H1 (cell line): ENCODE data around the gene ZNF500. TPM values are rescaled to one million over a fixed set of nuclear protein-coding genes. Genes with fewer than 3 reads are reported as not detected.

Experiments
- CTCF ChIA-PET: fragments of 300-600 bp; sonication (Branson Sonifier 250); formaldehyde crosslinking; loops from one replicate; lab custom pipeline; 2021; ENCODE audit not compliant: partially characterized antibody; lab: Charles Lee
- POLR2A ChIA-PET: fragments of 300-600 bp; sonication (Branson Sonifier 250); formaldehyde crosslinking; loops from one replicate; lab custom pipeline; 2021; ENCODE audit warnings: inconsistent platforms; ENCODE audit not compliant: partially characterized antibody; lab: Charles Lee
- DNase-seq, 2 experiments: peaks; one replicate each; pipeline versions ENCODE4 v3.0.0 to v3.0.0-alpha.2; 2010 to 2022; ENCODE audit warnings: low spot score in 2 of 2, low read depth in 1 of 2, mixed read lengths in 1 of 2
- FAIRE-seq: peaks from 2 replicates; lab custom pipeline; 2011; peaks lifted over from hg19 to GRCh38; lab: Jason Lieb, UNC
- H2AFZ ChIP-seq: 2 replicates; pipeline ENCODE4 v1.8.1; 2012; ENCODE audit warnings: low read length, inconsistent platforms
- H2AK5ac ChIP-seq: 2 replicates; pipeline ENCODE4 v1.6.1; 2013; ENCODE audit warnings: low read depth, low read length
- H2BK120ac ChIP-seq: replicated peaks from 2 replicates; pipeline ENCODE3; 2013; ENCODE audit warnings: low read depth, low read length, inconsistent platforms
- H2BK12ac ChIP-seq: 2 replicates; pipeline ENCODE4 v1.6.1; 2013; ENCODE audit warnings: low read depth, low read length
- H2BK15ac ChIP-seq: 2 replicates; pipeline ENCODE4 v1.6.1; 2013; ENCODE audit warnings: low read length
- H2BK20ac ChIP-seq: 2 replicates; pipeline ENCODE4 v1.6.1; 2013; ENCODE audit warnings: low read length
- H2BK5ac ChIP-seq: 2 replicates; pipeline ENCODE4 v1.6.1; 2013; ENCODE audit warnings: low read depth, low read length
- H3K14ac ChIP-seq: 2 replicates; pipeline ENCODE4 v1.6.1; 2013; ENCODE audit warnings: inconsistent platforms; ENCODE audit not compliant: insufficient read length
- H3K18ac ChIP-seq: 2 replicates; pipeline ENCODE4 v1.6.1; 2013; ENCODE audit warnings: low read length; ENCODE audit errors: extremely low read depth
- H3K23ac ChIP-seq: 2 replicates; pipeline ENCODE4 v1.6.1; 2013; ENCODE audit warnings: inconsistent platforms; ENCODE audit not compliant: insufficient read length
- H3K23me2 ChIP-seq: 2 replicates; pipeline ENCODE4 v1.6.1; 2013; ENCODE audit warnings: low read depth, low read length
- H3K27ac ChIP-seq: 2 replicates; pipeline ENCODE4 v1.6.1; 2011; ENCODE audit warnings: low read depth, low read length, inconsistent platforms
- H3K27me3 ChIP-seq, 4 experiments: replicated peaks in 1 of 4; 1 replicate in 1 of 4; 2 replicates in 3 of 4; pipeline versions ENCODE4 v1.6.1 to v1.8.1; 2011 to 2013; ENCODE audit warnings: low read length in 3 of 4, mild to moderate bottlenecking in 3 of 4, inconsistent platforms in 2 of 4, mixed read lengths in 2 of 4, moderate library complexity in 1 of 4; ENCODE audit not compliant: control insufficient read depth in 3 of 4, insufficient read depth in 3 of 4; ENCODE audit errors: extremely low read depth in 1 of 4
- H3K36me3 ChIP-seq, 4 experiments: 2 replicates each; pipeline versions ENCODE4 v1.6.1 to v1.8.1; 2011 to 2013; ENCODE audit warnings: mild to moderate bottlenecking in 4 of 4, low read length in 3 of 4, moderate library complexity in 2 of 4, control low read depth in 1 of 4, inconsistent platforms in 1 of 4; ENCODE audit not compliant: insufficient read depth in 4 of 4, control insufficient read depth in 2 of 4
- H3K4ac ChIP-seq: replicated peaks from 2 replicates; pipeline ENCODE3; 2013; ENCODE audit warnings: low read length, low read depth, mixed read lengths, inconsistent platforms; ENCODE audit not compliant: insufficient read length
- H3K4me1 ChIP-seq, 4 experiments: replicated peaks in 1 of 4; 1 replicate in 1 of 4; 2 replicates in 3 of 4; pipeline versions ENCODE4 v1.6.1 to v1.8.1; 2011 to 2013; ENCODE audit warnings: low read length in 3 of 4, inconsistent platforms in 2 of 4, mixed read lengths in 1 of 4; ENCODE audit not compliant: insufficient read depth in 4 of 4, control insufficient read depth in 3 of 4
- H3K4me2 ChIP-seq, 2 experiments: 2 replicates each; pipeline versions ENCODE4 v1.6.1 to v1.8.1; 2011 to 2013; ENCODE audit warnings: low read depth in 2 of 2, low read length in 2 of 2, control low read depth in 1 of 2, inconsistent platforms in 1 of 2, mild to moderate bottlenecking in 1 of 2; ENCODE audit not compliant: insufficient read depth in 1 of 2
- H3K4me3 ChIP-seq, 4 experiments: fragments of 200-600, 300-600 bp in 1 of 4; sonication (generic), shearing (Covaris generic), sonication (Bioruptor Twin) in 1 of 4; 2 replicates each; pipeline versions ENCODE4 v1.5.1 to v1.8.1; 2011 to 2016; ENCODE audit warnings: low read length in 4 of 4, low read depth in 3 of 4, control low read depth in 2 of 4, inconsistent platforms in 2 of 4, mild to moderate bottlenecking in 2 of 4, mixed read lengths in 1 of 4, moderate library complexity in 1 of 4; ENCODE audit not compliant: insufficient read depth in 2 of 4; ENCODE audit errors: extremely low read depth in 1 of 4
- H3K56ac ChIP-seq: replicated peaks from 2 replicates; pipeline ENCODE3; 2013; ENCODE audit warnings: low read depth, mild to moderate bottlenecking, mixed read lengths, low read length, inconsistent platforms; ENCODE audit not compliant: insufficient read length
- H3K79me1 ChIP-seq: 2 replicates; pipeline ENCODE4 v1.6.1; 2013; ENCODE audit warnings: low read depth, low read length, control low read depth
- H3K79me2 ChIP-seq, 2 experiments: 2 replicates each; pipeline versions ENCODE4 v1.6.1 to v1.8.1; 2012 to 2013; ENCODE audit warnings: low read length in 2 of 2, mild to moderate bottlenecking in 2 of 2, inconsistent platforms in 1 of 2; ENCODE audit not compliant: insufficient read depth in 2 of 2, control insufficient read depth in 1 of 2
- H3K9ac ChIP-seq, 4 experiments: replicated peaks in 1 of 4; 1 replicate in 1 of 4; 2 replicates in 3 of 4; pipeline versions ENCODE4 v1.6.1 to v1.8.1; 2011 to 2013; ENCODE audit warnings: low read depth in 3 of 4, low read length in 3 of 4, control low read depth in 2 of 4, mild to moderate bottlenecking in 2 of 4, moderate library complexity in 2 of 4, inconsistent platforms in 1 of 4; ENCODE audit errors: extremely low read depth in 1 of 4
- H3K9me3 ChIP-seq, 2 experiments: 2 replicates each; pipeline versions ENCODE4 v1.6.1 to v1.8.1; 2012 to 2013; ENCODE audit warnings: mild to moderate bottlenecking in 2 of 2, moderate library complexity in 2 of 2, control low read depth in 1 of 2, inconsistent platforms in 1 of 2, low read depth in 1 of 2, low read length in 1 of 2, mixed read lengths in 1 of 2; ENCODE audit not compliant: insufficient read depth in 2 of 2
- H4K20me1 ChIP-seq, 2 experiments: replicated peaks in 1 of 2; 2 replicates each; pipeline versions ENCODE3 to v1.8.1; 2011 to 2013; ENCODE audit warnings: inconsistent platforms in 2 of 2, low read length in 2 of 2, mild to moderate bottlenecking in 1 of 2; ENCODE audit not compliant: insufficient read depth in 2 of 2, control insufficient read depth in 1 of 2
- H4K5ac ChIP-seq: 2 replicates; pipeline ENCODE4 v1.6.1; 2013; ENCODE audit warnings: low read length, low read depth, mixed read lengths, inconsistent platforms; ENCODE audit not compliant: insufficient read length
- H4K8ac ChIP-seq: 2 replicates; pipeline ENCODE4 v1.8.0; 2013; ENCODE audit warnings: mild to moderate bottlenecking, moderate library complexity, low read length, inconsistent platforms; ENCODE audit not compliant: insufficient read depth; ENCODE audit errors: extremely low read depth
- H4K91ac ChIP-seq: replicated peaks from 2 replicates; pipeline ENCODE3; 2013; ENCODE audit warnings: low read length, mixed read lengths, inconsistent platforms; ENCODE audit not compliant: insufficient read length
- BRCA1 ChIP-seq: IDR thresholded peaks from 2 replicates; pipeline ENCODE4 v1.6.1; 2012; ENCODE audit warnings: low read depth, low read length, improper control_type of control experiment
- JUND ChIP-seq: IDR thresholded peaks from 2 replicates; pipeline ENCODE4 v1.6.1; 2011; ENCODE audit warnings: mild to moderate bottlenecking, improper control_type of control experiment, low read length
- WGBS, 2 experiments: shearing (Covaris generic) in 1 of 2; methylation state at CpG; one replicate each; pipeline versions ENCODE4 v1.1.6 to v1.1.7; 2013 to 2015; ENCODE audit warnings: low lambda C conversion rate in 2 of 2, mixed read lengths in 2 of 2, inconsistent platforms in 1 of 2, low coverage in 1 of 2, missing lambda C conversion rate in 1 of 2; ENCODE audit not compliant: insufficient replicate concordance in 2 of 2, insufficient coverage in 1 of 2, insufficient read length in 1 of 2; ENCODE audit errors: extremely low coverage in 1 of 2, missing lambda C conversion rate in 1 of 2; 5-methylcytosine and 5-hydroxymethylcytosine counted together
- polyA plus RNA-seq, 7 experiments: library from polyadenylated mRNA; depleted of rRNA in 3 of 7; stranded (reverse) in 5 of 7; unstranded in 2 of 7; fragments of >200 nt in 5 of 7; fragments of 200-250 nt in 2 of 7; gene quantifications; 1 replicate in 5 of 7; 2 replicates in 1 of 7; 4 replicates in 1 of 7; pipeline versions ENCODE4 v1.2.1 to v1.2.3, GENCODE V29; 2011 to 2013; ENCODE audit warnings: missing spikeins in 2 of 7, mixed read lengths in 2 of 7
- total RNA-seq: library from RNA; stranded (reverse); fragmentation: NEBNext Ultra II Directional; extraction: Animal tissue kit (Norgen Biotek cat#: 25700); gene quantifications from 2 replicates; pipeline ENCODE4 v1.2.1, GENCODE V29; 2021

Gene ZNF500
- total and polyA plus RNA-seq, 2 of the 8 experiments (the other 6 are each of a cell fraction or from before 2014, with no cell fraction given) = 10.3 to 10.4 TPM

DNA sequence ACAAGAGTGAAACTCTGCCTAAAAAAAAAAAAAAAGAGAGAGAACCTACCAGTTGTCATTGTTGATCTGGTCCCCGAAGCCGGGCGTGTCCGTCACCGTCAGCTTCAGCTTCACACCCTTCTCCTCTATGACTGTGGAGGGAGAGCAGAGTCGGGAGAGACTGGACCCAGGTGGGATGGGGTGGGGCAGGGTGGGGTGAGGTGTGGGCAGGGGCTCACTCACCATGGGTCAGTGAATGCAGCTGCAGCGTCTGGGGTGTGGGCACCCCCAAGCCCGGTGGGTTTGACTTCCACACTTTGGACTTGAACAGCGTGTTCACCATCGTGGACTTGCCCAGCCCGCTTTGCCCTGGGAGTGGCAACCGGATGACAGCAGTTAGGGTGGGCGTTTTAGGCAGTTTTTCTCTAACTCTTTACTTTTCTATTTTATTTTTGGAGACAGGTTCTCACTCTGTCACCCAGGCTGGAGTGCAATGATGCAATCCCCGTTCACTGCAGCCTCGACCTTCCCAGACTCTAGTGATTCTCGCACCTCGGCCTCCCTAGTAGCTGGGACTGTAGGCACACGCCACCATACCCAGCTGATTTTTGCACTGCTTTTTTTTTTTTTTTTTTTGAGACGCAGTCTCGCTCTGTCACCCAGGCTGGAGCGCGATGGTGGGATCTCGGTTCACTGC is 18.9 kb upstream of the ZNF500 start:
- Histone ChIP-seq H3K79me1 (no peaks in the 10 kb centered on the region), H3K36me3 (no peaks in the 10 kb centered on the region), H3K4ac (no peak overlapping the region), H2BK15ac (no peak overlapping the region), H2AFZ (no peak overlapping the region), H3K9ac (no peak overlapping the region), H3K4me1 (peaks cover 0 to 13% (median 4%) of the 10 kb centered on the region in 4 experiments; a peak in 5 of 7 replicates), H3K18ac (no peak overlapping the region), H4K8ac (no peak overlapping the region), H3K4me3 (no peak overlapping the region), H3K23ac (no peak overlapping the region), H3K14ac (no peak overlapping the region), H3K9me3 (no peaks in the 10 kb centered on the region), H4K20me1 (no peaks in the 10 kb centered on the region), H3K79me2 (no peaks in the 10 kb centered on the region), H4K91ac (no peak overlapping the region), H3K27me3 (no peaks in the 10 kb centered on the region; a peak in 1 of 7 replicates), H4K5ac (no peak overlapping the region), H2BK120ac (no peak overlapping the region), H3K56ac (no peak overlapping the region), H2AK5ac (no peak overlapping the region), H2BK5ac (no peak overlapping the region), H2BK20ac (no peak overlapping the region), H3K4me2 (no peak overlapping the region), H2BK12ac (no peak overlapping the region), H3K27ac (no peak overlapping the region), H3K23me2 (no peaks in the 10 kb centered on the region)
- ChIA-PET CTCF (interaction anchor here (0.6 to 0.7 kb wide), 5 partner anchors 20 to 272 kb away, joined by 3 to 4 read pairs (median 3); no protein-coding TSS in a partner anchor), POLR2A (interaction anchor here (0.6 to 1.7 kb wide), 4 partner anchors 9 to 173 kb away, joined by 3 to 6 read pairs (median 4); no protein-coding TSS in a partner anchor)
- TF ChIP-seq JUND = no peak
- TF ChIP-seq BRCA1 = no peak
- 93% methylated on average over 16 of the region's 23 CpGs; no CpG with 5 or more reads in 1 of the 2 experiments for WGBS, 2 experiments
- FAIRE-seq (no peak), DNase-seq (no peak)
